Activated CD4-positive, alpha-beta T cell treated with anti-CD3 and anti-CD28 coated beads, Interleukin-2, Interleukin-4, amounts not matched to agents 100 ng/mL and 50 ng/mL, durations not matched to agents 16 hours and 8 hours (primary cell): Measurements from ENCODE around the gene SUN1.

Source experiments
- DNase-seq: peaks from one replicate; pipeline ENCODE4 v3.0.0-alpha.2; 2020; ENCODE audit warnings: low spot score

Gene SUN1

DNA sequence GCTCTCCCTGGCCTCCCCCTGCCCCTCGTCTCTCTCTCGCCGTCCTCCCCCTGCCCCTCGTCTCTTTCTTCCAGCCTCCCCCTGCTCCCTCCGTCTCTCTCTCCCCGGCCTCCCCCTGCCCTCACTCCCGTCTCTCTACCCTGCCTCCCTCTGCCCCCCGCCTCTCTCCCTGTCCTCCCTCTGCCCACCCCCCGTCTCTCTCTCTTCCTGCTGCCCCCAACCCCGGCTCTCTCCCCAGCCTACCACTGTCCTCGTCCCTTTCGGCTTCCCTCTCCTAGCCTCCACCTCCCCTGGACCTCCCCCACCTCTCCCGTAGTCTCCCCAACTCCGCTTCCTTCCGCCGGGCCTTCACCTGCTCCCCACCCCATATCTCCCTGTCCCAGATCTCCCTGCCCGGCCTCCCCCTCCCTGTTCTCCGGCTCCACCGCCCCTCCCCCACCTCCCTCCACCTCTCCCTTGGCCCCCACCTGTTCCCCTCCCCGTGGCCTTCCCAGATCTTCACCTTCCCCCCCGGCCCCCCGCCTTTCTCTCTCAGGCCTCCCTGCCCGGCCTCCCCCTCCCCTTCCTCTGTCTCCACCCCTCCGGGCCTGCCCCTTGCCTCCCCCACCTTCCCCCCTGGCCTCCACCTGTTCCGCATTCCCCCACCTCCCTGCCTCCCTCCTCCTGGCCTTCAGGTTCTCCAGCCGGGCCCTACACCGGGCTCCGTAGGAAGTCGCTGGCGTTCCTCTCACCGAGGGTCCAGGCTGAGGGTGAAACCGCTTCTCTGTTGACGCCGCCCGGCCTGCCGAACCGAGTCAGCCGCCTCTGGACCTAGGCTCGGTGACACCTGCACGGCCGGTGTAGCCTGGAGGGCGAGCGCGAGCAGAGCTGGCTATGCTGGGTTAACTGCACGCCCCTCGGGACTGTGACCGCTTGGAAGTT, 45.3 kb downstream of the SUN1 start:
- DNase-seq, result no peak

DNA sequence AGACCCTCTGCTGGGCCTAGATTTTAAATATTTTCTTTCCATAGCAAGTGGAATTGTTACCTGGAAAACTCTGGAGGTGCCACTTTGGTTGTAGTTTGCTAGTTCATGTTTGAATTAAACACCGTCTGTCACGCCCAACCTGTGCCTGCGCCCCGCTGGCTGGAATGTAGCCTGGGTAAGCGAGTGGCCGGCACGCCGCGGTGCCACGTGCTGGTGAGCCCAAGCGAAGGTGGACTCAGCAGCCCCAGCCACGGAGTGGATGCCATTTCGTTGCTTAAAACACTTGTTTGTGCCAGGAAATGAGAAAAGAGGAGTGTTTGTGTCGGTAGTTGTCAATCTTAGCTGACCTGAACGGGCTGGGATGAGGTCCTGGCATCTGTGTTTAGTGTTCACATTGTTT, 46.8 kb downstream of the SUN1 start:
- no peak for DNase-seq

DNA sequence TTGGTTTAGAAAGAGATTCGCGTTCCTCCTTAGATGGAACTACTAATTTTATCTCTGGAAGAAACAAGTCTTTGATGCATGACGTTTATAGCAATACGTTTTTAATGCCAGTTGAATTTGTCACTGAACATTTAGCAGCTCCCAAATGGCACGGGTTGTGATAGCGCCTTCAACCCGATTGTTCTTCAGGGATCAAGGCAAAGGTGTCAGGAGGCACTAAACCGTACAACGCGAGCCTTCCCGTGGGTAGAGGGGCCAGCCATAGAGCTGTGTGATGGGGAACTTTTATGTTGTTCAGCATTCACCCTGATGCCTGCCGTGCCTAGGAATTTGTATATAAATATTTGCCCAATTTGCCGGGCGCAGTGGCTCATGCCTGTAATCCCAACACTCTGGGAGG, 47.4 kb downstream of the SUN1 start:
- DNase-seq, result no peak

DNA sequence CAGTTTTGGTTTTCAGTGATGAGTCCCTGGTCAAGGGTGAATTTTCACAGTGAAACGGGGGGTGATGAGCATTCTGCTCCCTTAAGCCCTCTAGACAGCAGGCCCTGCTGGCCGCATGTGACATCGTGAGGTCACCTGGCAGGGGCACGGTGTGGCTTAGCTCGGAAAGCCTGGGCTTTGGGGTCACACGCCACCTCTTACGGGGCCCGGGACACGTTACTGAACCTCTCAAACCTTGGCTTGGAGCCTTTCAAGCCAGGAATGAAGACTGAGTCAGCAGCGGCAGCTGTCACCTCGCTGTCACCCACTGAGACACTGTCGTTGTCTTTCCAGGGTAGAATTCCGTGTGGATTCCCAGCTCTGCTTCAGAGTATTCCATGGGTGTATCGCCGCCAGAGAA, 48.2 kb downstream of the SUN1 start:
- DNase-seq, result no peak

DNA sequence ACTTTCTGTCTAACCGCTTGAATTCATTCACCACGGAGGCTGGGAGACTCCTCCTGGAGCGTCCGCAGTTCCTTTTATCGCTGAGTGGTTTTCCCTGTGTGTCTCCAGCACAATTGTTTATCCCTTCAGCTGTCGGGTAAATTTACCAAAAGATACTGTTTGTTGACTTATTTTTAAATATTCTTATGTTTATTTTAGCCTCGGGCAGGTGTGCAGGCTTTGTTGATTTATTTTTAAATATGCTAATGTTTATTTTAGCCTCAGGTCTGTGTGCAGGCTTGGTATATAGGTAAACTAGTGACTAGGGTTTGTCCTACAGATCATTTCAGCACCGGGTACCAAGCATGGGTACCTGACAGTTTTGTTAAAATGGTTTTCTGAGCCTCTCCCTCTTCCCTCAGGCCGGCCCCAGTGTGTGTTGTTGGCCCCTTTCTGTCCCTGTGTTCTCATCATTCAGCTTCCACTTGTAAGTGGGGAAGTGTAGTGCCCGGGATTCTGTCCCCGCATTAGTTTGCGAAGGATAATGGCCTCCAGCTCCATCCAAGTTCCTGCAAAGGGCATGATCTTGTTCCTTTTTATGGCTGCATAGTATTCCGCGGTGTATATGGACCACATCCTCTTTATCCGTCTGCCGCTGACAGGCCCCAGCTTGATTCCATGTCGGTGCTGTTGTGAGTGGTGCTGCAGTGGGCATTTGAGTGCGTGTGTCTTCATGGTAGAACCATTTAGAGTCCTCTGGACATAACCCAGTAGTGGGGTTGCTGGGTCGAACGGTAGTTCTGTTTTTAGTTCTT, 49.4 kb downstream of the SUN1 start:
- no peak for DNase-seq

DNA sequence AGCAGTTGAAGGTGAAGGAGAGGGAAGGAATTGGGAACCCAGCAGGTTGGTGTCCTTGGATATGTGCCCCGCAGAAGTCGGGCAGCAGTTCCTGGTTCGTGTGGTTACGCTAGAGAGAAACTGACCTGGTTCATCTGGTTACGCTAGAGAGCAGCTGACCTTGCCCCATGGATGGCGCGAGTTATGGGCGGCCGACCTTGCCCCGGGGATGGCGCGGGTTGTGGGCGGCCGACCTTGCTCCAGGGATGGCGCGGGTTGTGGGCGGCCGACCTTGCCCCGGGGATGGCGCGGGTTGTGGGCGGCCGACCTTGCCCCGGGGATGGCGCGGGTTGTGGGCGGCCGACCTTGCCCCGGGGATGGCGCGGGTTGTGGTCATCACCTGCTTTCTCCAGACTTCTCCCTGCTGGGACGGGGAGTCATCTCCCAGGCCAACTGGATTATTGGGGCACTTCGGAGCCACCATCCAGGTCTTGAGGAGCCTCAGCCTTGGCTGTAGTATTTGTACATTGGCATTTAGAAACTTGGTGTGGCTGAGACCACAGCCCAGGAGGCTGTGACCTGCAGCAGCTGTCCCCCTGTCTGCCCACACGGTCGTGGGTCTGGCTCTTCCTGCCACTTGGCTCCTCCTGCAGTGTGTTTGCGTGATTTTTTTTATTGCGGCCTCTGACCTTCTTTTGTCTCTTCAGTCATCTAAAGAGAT, 50.2 kb downstream of the SUN1 start:
- no peak for DNase-seq

DNA sequence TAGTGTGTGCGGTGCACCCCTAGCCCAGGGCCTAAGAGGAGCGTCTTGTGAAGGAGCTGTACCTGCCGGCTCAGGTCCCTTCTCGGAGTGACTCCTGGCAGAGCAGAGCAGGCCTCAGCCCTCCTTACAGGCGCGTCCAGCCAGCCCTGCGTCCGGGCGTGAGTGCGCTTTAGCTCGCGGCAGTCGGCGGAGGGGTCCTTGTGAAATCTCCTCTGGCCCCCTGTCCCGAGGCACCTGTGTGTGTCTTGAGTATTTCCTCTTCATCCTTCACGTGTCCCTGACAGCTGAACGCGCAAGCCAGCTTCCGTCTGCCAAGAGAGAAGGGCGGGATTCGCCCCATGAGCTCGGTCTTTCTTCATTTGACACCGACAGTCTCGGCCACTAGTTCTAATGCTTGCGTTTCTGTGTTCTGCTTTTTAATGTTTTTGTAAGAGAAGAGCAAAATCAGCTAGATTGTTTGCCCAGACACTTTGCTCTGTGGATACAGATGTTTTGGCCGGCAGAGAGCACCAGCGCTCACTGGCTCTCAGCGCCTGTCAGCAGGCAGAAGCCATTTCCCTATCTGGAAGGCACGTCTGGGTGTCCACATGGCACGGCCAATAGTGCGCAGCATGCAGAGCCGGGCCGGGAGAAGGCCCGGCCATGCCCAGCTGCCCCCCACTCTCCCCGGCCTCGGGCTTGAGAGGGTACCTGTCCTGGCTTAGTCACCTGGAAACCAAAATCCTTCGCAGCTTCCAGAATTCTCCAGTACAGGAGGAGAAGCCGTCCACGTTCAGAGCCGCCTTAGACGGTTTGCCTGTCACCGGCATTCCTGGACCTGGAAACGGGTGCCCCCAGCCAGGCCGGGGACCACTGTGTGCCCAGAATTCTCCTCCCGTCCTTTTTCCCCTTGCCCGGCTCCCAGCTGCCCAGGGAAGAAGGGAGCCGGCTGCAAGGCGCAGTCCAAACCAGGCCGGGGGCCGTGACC, 51.1 kb downstream of the SUN1 start:
- DNase-seq, result no peak

DNA sequence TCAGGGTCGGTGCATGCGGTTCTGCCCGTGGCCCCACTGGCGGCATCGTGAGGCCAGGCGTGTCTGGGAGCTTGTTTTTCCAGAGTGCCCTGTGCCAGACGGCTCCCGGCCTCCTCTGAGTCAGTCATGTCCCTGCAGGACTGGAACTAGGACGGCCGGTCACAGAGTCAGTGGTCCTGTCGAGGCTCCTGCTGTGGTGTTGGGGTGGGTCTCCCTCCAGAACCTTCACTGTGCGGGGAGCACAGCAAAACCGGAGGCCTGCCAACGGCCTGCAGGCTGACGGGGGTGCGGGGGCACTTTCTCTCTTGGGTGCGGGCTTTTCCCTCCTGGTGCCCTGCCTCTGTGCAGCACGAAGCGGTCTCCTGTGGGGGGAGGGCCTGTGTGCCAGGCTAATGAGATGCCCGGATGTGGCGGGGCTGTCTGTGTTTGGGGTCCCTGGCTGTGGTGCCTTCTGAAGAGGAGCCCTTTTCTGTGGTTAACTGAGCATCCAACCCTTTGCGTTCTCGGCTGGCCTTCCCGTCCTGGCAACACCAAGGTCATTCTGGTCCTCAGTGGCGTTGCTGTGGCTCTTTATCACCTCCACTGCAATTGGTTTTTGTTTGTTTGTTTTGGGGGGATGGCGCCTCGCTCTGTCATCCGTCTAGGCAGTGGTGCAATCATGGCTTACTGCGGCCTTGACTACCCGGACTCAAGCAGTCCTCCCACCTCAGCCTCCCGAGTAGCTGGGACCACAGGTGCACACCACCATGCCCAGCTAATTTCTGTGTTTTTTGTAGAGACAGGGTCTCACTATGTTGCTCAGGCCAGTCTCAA, 52.1 kb downstream of the SUN1 start:
- DNase-seq, result no peak

DNA sequence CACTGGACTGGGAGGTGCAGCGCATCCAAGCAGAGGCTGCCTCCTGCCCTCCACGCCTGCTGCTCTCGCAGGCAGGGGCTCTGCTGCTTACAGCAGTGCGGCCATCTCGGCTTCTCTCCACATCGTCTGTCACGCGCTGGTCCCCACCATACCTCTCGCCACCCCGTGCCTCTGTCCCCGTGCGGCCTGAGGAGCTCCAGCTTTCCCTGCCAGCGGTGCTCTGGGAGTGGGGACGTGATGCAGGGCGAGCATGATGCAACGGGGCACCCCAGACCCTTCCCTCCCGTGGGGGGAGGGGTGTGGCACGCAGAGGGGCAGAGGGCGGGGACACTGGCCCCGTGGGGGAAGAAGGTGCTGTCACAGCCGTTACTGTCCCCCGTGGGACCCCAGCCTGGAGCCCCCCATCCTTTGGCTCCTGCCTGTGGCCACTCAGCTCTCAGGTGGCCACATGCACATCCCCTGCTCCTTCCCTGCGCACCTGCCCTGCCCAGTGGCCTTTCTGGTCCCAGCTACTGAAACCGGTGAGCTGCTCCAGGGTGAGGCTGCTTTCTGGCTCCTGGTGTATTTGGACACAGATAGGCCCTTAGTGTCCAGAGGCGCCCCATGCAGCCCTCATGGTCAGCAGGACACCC, 53.1 kb downstream of the SUN1 start:
- no peak for DNase-seq

DNA sequence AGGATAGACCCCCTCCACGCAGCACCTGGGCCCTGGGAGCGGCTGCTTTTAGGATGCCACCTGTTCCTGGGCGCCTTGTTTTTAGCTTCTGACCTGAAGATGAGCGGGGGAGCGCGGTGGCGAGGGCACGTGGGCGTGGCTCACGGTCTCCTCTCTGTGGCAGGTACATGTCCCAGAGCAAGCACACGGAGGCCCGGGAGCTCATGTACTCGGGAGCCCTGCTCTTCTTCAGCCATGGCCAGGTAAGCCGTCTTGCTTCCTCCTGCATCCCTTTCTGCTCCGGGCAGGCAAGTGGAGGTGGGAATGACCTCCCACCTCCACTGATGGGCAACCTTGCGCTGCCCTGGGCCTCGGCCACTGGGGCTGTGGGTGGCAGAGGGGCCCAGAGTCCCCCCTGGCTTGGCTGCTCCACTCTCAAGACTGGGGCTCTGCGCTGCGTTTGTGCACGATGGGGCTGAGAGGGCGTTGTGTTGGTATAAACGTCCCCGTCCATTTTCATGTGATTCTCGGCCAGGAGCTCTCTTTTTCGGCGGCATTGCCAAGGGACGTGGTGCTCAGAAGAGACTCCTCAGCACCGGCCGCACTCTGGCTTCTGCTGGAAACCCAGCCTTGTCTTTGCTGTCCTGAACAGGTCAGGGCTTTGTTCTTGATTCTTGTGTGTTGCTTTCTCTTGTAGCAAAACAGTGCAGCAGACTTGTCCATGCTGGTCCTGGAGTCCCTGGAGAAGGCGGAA, 53.8 kb downstream of the SUN1 start:
- DNase-seq, result no peak

DNA sequence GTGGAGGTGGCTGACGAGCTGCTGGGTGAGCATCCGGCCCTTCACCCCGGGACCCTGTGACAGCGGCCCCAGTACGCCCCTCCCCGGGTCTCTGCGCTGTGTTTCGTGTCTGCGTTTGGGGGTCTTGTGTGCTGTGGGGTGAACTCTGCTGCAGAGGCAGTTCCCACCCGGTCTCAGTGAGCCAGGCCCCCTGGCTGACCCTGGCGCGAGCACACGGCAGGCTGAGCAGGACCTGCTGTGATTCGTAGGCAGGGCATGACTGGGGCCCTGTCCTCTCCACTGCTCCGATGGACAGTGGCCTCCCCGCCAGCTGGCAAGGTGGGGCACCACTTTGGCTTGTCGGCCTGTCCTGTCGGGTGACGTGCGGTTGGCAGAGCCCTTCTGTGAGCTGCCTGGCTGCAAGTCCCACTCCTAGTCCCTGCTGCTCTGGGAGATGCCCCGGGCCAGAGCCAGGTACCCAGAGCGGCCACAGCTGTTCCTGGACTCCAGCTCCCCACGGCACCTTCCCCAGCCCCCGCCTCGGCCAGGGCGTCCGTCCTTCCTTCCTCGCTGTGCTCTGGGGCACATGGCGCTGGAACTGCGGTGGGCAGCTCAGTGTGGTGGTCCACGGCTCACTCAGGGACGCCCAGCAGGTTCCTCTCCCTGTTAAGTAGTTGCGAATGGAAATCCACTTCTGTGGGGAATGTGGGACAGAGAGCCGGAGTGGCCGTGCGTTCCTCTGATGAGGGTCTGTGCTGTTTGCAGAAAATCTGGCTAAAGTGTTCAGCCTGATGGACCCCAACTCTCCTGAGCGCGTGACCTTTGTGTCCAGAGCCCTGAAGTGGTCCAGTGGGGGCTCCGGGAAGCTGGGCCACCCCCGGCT, 54.6 kb downstream of the SUN1 start:
- no peak for DNase-seq

DNA sequence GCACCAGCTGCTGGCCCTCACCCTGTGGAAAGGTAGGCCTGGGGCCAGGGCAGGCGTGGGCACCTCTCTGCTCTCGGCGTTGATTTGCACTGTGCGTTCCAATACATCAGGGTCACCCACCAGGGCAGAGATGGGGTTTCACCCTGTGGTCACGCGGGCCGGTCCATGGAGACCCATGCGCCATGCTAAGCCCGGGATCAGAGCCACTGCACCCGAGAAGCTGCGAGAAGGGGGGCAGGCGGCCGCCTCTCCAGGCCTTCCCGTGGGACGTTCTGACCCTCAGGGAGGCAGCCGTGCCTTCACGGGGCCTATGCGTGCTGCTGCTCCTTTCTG, 55.2 kb downstream of the SUN1 start:
- no peak for DNase-seq

DNA sequence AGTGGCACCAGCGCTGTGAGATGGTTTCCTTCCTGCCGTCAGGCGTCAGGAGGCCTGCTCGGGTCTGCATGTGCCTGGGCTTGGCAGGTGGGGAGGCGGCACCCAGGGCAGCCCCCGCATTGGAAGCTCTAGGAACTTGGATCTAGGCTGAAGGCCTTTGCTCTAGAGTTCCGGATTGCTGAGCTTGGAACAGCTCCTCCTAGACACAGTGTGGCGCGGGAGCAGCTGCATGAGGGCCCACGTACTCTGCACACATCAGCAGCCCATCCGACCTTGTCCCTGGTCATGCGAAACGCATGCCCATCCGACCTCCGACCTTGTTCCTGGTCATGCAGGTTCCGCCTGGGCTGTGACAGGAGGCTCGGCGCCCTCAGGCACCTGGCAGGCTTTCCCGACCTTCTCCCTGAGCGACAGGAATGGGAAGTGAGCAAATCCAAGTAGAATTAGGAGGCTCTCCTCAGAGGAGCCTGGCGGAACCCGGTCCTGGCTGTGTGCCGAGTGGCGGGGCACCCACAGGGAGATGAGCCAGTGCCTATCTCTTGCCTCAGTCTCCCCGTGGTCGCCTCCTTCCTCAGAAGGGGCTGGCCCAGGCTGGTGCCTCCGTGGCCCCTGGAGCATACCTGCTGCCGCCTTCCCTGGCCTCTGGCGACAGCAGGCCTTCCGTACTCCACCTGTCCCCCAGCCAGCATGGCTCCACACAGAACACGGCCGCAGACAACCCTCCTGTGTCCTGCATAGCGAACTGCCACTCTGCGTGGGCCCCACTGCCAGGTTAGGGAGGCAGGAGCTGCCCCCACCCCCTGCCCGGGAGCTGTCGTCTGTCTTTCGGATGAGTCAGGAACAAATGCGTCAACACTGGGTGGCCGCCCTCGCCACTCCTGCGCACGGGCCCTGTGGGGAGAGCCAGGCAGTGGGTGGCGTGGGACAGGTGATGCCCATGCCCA, 56.1 kb downstream of the SUN1 start:
- DNase-seq, result no peak

DNA sequence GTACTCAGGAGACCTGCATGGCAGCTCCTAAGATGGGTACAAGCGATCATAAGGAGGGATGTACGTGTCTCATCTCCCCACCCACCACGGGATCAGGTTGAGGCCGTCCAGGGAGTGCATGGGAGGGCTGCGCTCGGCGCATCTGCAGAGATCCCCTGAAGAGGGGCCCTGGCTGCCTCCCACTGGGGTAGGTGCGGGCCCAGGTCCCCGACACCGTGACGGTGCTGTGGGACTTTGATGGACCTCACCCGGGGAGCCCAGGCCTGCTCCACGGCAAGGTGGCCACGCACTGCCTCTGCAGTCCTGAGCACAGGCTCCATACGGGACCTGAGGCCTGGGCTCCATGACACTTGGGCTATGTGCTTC, 56.7 kb downstream of the SUN1 start:
- DNase-seq, result no peak

DNA sequence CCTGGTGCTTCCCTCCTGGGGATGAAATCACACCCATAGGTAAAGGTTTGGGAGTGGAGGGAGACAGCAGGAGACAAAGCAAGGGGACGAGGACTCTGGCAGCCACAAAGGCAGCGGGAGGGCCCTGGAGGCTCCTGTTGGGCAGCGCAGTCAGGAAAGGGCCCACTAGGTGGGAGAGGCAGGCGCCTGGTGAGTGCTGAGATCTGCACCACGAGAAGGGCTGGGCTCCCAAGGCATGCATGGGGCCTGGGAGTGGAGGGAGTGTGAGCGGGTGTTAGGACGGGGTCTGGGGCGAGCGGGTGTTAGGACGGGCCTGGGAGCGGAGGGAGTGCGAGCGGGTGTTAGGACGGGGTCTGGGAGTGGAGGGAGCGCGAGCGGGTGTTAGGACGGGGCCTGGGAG, 57.1 kb downstream of the SUN1 start:
- no peak for DNase-seq

DNA sequence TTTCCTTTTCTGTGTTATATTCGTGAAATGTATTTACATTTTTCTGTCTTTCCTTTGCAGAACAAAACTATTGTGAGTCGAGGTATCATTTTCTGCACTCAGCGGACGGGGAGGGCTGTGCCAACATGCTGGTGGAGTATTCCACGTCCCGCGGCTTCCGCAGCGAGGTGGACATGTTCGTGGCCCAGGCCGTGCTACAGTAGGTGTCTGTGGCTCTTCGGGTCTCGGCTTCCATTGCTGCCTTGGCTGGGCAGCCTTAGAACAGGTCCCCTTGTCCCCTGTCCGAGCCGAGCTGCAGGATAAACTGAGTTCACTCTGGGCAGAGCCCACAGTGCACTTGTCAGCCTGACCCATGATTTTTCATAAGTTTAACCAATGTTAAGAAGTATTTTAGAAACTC, 58.6 kb downstream of the SUN1 start:
- no peak for DNase-seq

DNA sequence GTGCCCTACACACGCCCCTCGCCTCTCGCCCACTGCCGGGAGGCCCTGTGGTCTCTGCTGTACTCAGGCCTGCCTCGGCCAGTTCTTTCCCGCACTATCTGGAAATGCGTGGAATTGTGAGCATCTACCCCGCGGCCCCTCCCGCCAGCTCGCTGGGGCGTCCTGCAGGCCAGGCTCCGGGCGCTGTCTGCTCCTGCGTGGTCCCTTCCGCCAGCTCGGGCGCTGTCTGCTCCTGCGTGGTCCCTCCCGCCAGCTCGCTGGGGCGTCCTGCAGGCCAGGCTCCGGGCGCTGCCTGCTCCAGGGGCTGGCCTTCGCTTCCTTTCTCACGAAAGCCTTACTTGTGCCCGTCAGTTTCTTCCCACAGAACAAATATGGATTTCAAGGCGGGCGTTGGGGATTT, 59.0 kb downstream of the SUN1 start:
- no peak for DNase-seq

DNA sequence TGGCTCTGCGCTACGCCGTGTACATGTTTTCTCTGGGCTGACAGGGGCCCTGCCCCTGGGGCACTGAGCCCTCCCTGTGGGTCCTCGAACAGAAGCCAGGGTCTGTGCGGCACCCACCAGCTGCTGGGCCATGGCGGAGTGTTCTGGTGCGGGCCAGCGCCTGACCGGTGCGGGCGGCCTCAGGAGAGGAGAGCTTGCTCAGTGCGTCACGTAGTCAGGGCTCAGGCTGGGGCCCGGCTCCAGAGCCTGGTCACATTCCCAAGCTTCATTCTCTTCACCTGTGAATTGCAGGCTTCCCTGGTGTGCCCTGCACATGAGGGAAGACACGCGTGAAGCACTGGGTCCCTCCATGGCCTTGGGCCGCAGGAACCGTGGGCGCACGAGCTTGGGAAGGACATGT, 59.5 kb downstream of the SUN1 start:
- no peak for DNase-seq
